AG09319 (cell line): ENCODE data around the gene PTPRD.

ENCODE experiments used
- DNase-seq: peaks from one replicate; pipeline ENCODE4 v3.0.0-alpha.2; 2010; ENCODE audit warnings: low read depth; ENCODE audit errors: extremely low read depth
- TF ChIP-seq, protein P1 (sequence below): IDR thresholded peaks from 2 replicates; pipeline ENCODE4 v1.5.1; 2011; ENCODE audit warnings: low read depth, mild to moderate bottlenecking, inconsistent platforms, low read length, moderate library complexity

PTPRD gene

DNA sequence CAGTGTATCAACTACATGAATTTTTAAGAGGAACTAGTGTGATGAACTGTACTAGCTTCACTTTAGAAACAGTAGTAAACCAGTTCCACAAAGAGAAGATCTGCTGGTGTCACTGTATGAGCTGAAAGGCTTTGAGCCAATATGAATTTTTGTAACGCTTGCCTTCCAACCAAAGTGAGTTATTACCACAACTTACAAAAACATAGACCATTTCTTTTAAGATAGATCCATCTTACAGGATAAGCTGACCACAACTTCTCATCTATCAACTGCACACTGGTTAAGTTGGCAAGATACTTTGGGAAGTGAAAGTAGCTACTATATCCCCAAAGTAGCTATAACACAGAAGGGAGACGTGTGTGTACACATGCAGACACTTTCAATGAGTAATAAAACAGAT lies 1963.6 kb downstream of the PTPRD start:
- TF ChIP-seq, protein P1, sequence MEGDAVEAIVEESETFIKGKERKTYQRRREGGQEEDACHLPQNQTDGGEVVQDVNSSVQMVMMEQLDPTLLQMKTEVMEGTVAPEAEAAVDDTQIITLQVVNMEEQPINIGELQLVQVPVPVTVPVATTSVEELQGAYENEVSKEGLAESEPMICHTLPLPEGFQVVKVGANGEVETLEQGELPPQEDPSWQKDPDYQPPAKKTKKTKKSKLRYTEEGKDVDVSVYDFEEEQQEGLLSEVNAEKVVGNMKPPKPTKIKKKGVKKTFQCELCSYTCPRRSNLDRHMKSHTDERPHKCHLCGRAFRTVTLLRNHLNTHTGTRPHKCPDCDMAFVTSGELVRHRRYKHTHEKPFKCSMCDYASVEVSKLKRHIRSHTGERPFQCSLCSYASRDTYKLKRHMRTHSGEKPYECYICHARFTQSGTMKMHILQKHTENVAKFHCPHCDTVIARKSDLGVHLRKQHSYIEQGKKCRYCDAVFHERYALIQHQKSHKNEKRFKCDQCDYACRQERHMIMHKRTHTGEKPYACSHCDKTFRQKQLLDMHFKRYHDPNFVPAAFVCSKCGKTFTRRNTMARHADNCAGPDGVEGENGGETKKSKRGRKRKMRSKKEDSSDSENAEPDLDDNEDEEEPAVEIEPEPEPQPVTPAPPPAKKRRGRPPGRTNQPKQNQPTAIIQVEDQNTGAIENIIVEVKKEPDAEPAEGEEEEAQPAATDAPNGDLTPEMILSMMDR = no peak
- no peak for DNase-seq

DNA sequence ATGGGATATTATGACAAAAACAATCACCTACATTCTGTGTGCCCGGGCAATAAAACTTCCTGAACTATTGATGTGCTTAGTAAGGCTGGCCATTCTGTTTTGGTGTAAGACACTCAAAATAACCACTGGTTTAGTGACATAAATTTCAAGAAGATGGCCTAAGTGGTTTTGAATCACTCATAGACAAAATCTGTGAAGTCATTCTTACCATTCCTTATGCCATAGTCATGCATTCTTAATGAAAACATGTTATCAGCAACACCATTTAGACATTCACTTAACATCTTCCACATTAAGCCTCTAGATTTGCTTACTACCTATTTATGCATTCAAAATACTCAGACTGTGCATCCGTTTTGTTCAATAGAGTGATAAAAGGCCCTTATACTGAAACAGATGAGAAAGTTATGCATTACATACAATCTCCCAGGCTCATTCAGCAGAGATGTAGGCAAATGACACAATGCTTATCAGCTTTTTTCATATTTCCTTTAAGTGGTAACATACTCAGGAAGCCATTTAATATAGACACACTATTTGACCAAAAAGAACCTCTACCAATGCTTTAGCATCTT lies 1964.4 kb downstream of the PTPRD start:
- TF ChIP-seq, protein P1 = no peak
- DNase-seq = no peak

DNA sequence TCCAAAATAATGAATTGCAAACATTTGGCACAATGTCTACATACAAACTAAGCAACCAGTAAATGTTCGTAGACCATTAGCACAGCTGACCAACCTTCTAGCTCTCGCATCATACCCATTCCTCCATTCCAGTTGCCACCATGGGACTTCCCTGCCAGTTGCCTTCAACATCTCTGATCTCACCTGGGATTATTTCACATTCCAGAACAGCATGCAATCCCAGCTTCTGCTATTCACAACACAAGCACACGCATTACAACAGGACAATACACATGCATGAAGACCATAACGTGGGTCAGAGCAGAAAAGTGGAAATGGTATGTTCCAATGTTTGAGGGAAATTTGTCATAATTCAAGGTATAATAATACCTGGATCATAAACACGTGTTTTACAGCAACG lies 1965.0 kb downstream of the PTPRD start:
- no peak for DNase-seq
- TF ChIP-seq, protein P1 = no peak

DNA sequence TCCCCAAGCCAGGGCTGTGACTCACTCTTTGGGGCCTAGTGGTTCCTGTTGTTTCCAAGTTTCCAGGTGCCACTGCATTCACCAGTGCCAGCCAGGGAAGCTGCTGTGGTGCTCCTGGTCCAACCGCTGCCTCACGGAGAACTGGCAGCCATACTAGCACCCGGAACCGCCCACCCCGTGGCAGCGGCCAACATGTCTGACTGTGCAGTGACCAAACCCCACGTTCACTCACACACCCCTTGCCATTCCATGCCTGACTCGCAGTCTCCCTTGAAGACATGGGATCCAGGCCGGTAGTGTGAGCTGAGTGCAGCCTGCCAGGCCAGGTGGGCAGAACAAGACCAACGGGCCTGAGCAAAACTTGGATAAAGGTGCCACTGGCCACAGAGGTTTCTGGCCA lies 1968.2 kb downstream of the PTPRD start:
- DNase-seq = no peak
- TF ChIP-seq, protein P1 = no peak

DNA sequence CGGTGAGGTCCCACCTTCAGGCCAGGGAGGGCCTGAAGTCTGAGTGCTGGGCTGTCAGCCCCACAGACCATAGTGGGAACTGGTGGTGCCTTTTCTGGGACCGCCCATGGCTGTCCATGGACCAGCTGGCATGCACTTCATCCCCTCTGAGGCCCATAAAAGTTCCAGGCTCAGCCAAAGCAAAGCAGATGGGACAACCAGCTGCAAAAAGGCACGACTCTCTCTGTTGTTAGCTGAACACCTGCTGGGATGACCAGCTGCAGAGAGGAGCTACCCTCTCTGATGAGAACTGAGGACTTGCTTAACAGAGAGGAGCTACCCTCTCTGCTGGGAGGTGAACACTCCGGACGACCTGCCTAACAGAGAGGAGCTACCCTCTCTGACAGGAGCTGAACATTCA lies 1968.9 kb downstream of the PTPRD start:
- no peak for DNase-seq
- TF ChIP-seq, protein P1 = no peak

DNA sequence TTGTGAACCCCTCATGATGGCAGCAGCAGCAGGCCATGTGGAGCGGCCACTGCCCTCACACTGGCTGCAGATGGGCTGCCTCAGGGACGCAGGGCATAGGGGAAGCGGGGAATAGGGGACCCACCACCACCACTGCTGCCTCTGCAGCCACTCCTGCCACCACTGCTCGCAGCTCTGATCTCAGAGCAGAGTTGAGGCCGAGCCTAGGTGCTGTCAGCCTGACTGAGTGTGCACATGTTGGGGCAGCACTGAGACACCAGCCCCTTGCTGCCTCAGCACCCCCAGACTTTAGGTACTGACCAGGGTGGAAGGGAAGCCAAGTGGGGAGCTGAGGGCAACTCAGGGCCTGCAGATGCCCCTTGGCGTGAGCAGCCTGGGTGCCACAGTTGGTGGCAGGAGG lies 1969.3 kb downstream of the PTPRD start:
- no peak for DNase-seq
- TF ChIP-seq, protein P1 = no peak

DNA sequence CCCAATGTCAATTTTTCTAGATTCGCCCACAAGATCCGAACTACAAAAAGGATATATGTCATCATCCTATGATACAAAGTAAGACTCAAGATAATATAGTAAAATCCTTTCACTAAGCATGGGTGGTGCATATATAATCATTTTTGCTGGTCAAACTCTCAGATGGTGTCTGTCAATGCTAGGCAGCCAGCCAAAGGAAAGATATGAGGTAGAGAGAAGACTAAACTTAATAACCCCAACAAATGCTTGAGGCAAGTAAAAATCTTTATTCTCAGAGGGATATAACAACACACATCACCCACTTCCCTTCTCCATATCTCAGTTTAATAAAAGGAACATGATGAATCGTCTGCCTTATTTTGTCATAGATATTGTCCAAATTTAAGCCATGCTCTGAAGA lies 1972.0 kb downstream of the PTPRD start:
- TF ChIP-seq, protein P1 = no peak
- no peak for DNase-seq
